Vagina (tissue), 2 donors: Measurements from ENCODE around the gene ZFAND2B. TPM values are rescaled to one million over a fixed set of nuclear protein-coding genes. Genes with fewer than 3 reads are reported as not detected.

Experiments used
- DNase-seq, 2 donors: peaks; one replicate each; pipeline ENCODE4 v3.0.0-alpha.2; 2017; ENCODE audit errors: extremely low spot score in 2 of 2
- H3K27ac ChIP-seq: fragments of 200-600 bp; sonication (generic); one replicate; pipeline ENCODE4 v1.5.1; 2019
- H3K27me3 ChIP-seq: fragments of 200-600 bp; sonication (generic); one replicate; pipeline ENCODE4 v1.5.1; 2019
- H3K36me3 ChIP-seq, 2 donors: fragments of 200-600 bp; sonication (generic); one replicate each; pipeline ENCODE4 v1.5.1; 2017 to 2019
- H3K4me1 ChIP-seq: fragments of 200-600 bp; sonication (generic); one replicate; pipeline ENCODE4 v1.5.1; 2019
- H3K4me3 ChIP-seq, 2 donors: fragments of 200-600 bp; sonication (generic); 1 replicate in 1 of 2; 2 replicates in 1 of 2; pipeline ENCODE4 v1.5.1; 2016 to 2019
- H3K9me3 ChIP-seq: fragments of 200-600 bp; sonication (generic); one replicate; pipeline ENCODE4 v1.5.1; 2019
- CTCF ChIP-seq, 3 experiments: fragments of 450-650 bp in 2 of 3; fragments of 200-600 bp in 1 of 3; sonication (generic) in 1 of 3; IDR thresholded peaks; one replicate each; pipeline ENCODE4 v1.5.1; 2017 to 2019; ENCODE audit warnings: antibody characterized with exemption in 3 of 3, mild to moderate bottlenecking in 2 of 3, moderate library complexity in 2 of 3
- POLR2A ChIP-seq, 2 donors: fragments of 450-650 bp; IDR thresholded peaks; one replicate each; pipeline ENCODE4 v1.6.1; 2017; ENCODE audit warnings: antibody characterized with exemption in 2 of 2, mild to moderate bottlenecking in 2 of 2, moderate library complexity in 2 of 2
- POLR2AphosphoS5 ChIP-seq, 2 donors: sonication (generic); formaldehyde crosslinking; IDR thresholded peaks; one replicate each; pipeline ENCODE4 v1.9.0; 2017; ENCODE audit warnings: antibody characterized with exemption in 2 of 2, mild to moderate bottlenecking in 2 of 2, low read depth in 1 of 2; ENCODE audit not compliant: insufficient read depth in 1 of 2
- intact Hi-C: fragments of 100-400 bp; cut with DNase I; formaldehyde crosslinking; loops from one replicate; pipeline ENCODE4 v1.15.1; 2023
- total RNA-seq: library from RNA; depleted of rRNA; stranded (reverse); fragments of >200 nt; gene quantifications from one replicate; pipeline ENCODE4 v1.2.3, GENCODE V29; 2016

Gene ZFAND2B
- total RNA-seq, 1 donor from 2014 or later: 52.1 TPM

- intact Hi-C loops: loop anchor here (2.0 kb wide), 1 partner anchor 43 kb away; the partner anchor contains the start of gene ABCB6
- peak overlapping the region; percentile 99 for H3K27ac ChIP-seq
- no peaks in the 10 kb centered on the region for H3K27me3 ChIP-seq
- H3K4me3 ChIP-seq: peak overlapping the region; percentile 71 to 93
- no peak for TF ChIP-seq POLR2AphosphoS5 (IDR thresholded peaks at IDR 0.05; ENCODE audit: insufficient read depth in 1 of 2, low read depth in 1 of 2)
- TF ChIP-seq POLR2A (IDR thresholded peaks at IDR 0.05): no peak
- no peak for TF ChIP-seq CTCF (IDR thresholded peaks at IDR 0.05)
- peaks cover 33% of the 10 kb centered on the region for H3K4me1 ChIP-seq
- peaks cover 0 to 47% of the 10 kb centered on the region in 2 donors for H3K36me3 ChIP-seq
- no peaks in the 10 kb centered on the region for H3K9me3 ChIP-seq
- peak in 1 of 2 donors; percentile 88 for DNase-seq
Measured at GRCh38 chr2:219175928-219176817, 30.4 kb upstream of the ZFAND2B start.

- Histone ChIP-seq H3K27me3 (no peaks in the 10 kb centered on the region), H3K9me3 (no peaks in the 10 kb centered on the region), H3K4me1 (peaks cover 33% of the 10 kb centered on the region), H3K4me3 (peak within 1 kb of the TSS; percentile 71 to 93), H3K27ac (peak within 1 kb of the TSS; percentile 99), H3K36me3 (peaks cover 0 to 55% of the 10 kb centered on the region in 2 donors)
- intact Hi-C loops: loop anchor here (2.0 kb wide), 1 partner anchor 42 kb away; the partner anchor contains the start of gene ABCB6
- TF ChIP-seq CTCF (IDR thresholded peaks at IDR 0.05) (peak in 1 of 3 experiments; percentile 18), POLR2AphosphoS5 (IDR thresholded peaks at IDR 0.05; ENCODE audit: insufficient read depth in 1 of 2, low read depth in 1 of 2) (peak; percentile 7 to 99), POLR2A (IDR thresholded peaks at IDR 0.05) (peak in 1 of 2 donors; percentile 95)
- DNase-seq: peak in 1 of 2 donors; percentile 93
Measured at GRCh38 chr2:219176818-219177551, 29.6 kb upstream of the ZFAND2B start, which contains the start of gene CNPPD1. Gene CNPPD1 (minus strand): TSS chr2:219176925. CDS start chr2:219176828, 97 bp downstream.

- Histone ChIP-seq H3K9me3 (no peaks in the 10 kb centered on the region), H3K4me3 (peak within 1 kb of the TSS; percentile 71 to 93), H3K4me1 (peaks cover 41% of the 10 kb centered on the region), H3K27me3 (no peaks in the 10 kb centered on the region), H3K27ac (peak within 1 kb of the TSS; percentile 99), H3K36me3 (peaks cover 0 to 57% of the 10 kb centered on the region in 2 donors)
- TF ChIP-seq CTCF (IDR thresholded peaks at IDR 0.05) (peak; percentile 5 to 88 (median 20)), POLR2AphosphoS5 (IDR thresholded peaks at IDR 0.05; ENCODE audit: insufficient read depth in 1 of 2, low read depth in 1 of 2) (peak; percentile 59 to 100), POLR2A (IDR thresholded peaks at IDR 0.05) (peak; percentile 41 to 99)
- intact Hi-C loops: loop anchor here (2.0 kb wide), 1 partner anchor 41 kb away; the partner anchor contains the start of gene ABCB6
- DNase-seq: peak in 1 of 2 donors; percentile 97
Measured at GRCh38 chr2:219177552-219178376, 28.8 kb upstream of the ZFAND2B start, which contains the start of gene RETREG2. Gene RETREG2 (plus strand): TSS chr2:219178275. CDS start chr2:219178353, 78 bp downstream.

- H3K4me1 ChIP-seq: peaks cover 41% of the 10 kb centered on the region
- H3K27ac ChIP-seq: peak overlapping the region; percentile 99
- TF ChIP-seq POLR2A (IDR thresholded peaks at IDR 0.05) (no peak), POLR2AphosphoS5 (IDR thresholded peaks at IDR 0.05; ENCODE audit: insufficient read depth in 1 of 2, low read depth in 1 of 2) (no peak), CTCF (IDR thresholded peaks at IDR 0.05) (peak in 1 of 3 experiments; percentile 59)
- H3K36me3 ChIP-seq: peaks cover 0 to 56% of the 10 kb centered on the region in 2 donors
- H3K9me3 ChIP-seq: no peaks in the 10 kb centered on the region
- intact Hi-C loops: no loop called here
- H3K4me3 ChIP-seq: peak overlapping the region; percentile 71 to 93
- H3K27me3 ChIP-seq: no peaks in the 10 kb centered on the region
- peak in 1 of 2 donors; percentile 91 for DNase-seq
Measured at GRCh38 chr2:219178377-219179175, 28.0 kb upstream of the ZFAND2B start.
